Adipocyte (in vitro differentiated cells): ENCODE data around the gene AMDHD1.
A peak's percentile ranks its signal among the peaks of the same experiment; 100 is the strongest.

Experiments used
- DNase-seq: peaks from one replicate; pipeline ENCODE4 v3.0.0-alpha.2; 2015; ENCODE audit warnings: low read depth
- H3K27me3 ChIP-seq: replicated peaks from 2 replicates; pipeline ENCODE4 v1.7.0; 2013; ENCODE audit warnings: mild to moderate bottlenecking, low read length, moderate library complexity; ENCODE audit not compliant: control insufficient read depth, insufficient read depth
- H3K36me3 ChIP-seq: 2 replicates; pipeline ENCODE4 v1.7.0; 2013; ENCODE audit warnings: low read length, mild to moderate bottlenecking, moderate library complexity; ENCODE audit not compliant: control insufficient read depth, insufficient read depth, severe bottlenecking
- H3K4me1 ChIP-seq: 2 replicates; pipeline ENCODE4 v1.7.0; 2013; ENCODE audit warnings: mild to moderate bottlenecking, low read length, moderate library complexity; ENCODE audit not compliant: control insufficient read depth, insufficient read depth
- H3K4me3 ChIP-seq: 2 replicates; pipeline ENCODE4 v1.7.0; 2013; ENCODE audit warnings: mild to moderate bottlenecking, low read length, moderate library complexity
- H3K9ac ChIP-seq: 2 replicates; pipeline ENCODE4 v1.7.0; 2013; ENCODE audit warnings: mild to moderate bottlenecking, low read length, moderate library complexity
- H3K9me3 ChIP-seq: 2 replicates; pipeline ENCODE4 v1.7.0; 2013; ENCODE audit warnings: mild to moderate bottlenecking, low read length, moderate library complexity; ENCODE audit not compliant: control insufficient read depth

AMDHD1 gene, protein sequence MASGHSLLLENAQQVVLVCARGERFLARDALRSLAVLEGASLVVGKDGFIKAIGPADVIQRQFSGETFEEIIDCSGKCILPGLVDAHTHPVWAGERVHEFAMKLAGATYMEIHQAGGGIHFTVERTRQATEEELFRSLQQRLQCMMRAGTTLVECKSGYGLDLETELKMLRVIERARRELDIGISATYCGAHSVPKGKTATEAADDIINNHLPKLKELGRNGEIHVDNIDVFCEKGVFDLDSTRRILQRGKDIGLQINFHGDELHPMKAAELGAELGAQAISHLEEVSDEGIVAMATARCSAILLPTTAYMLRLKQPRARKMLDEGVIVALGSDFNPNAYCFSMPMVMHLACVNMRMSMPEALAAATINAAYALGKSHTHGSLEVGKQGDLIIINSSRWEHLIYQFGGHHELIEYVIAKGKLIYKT

DNA sequence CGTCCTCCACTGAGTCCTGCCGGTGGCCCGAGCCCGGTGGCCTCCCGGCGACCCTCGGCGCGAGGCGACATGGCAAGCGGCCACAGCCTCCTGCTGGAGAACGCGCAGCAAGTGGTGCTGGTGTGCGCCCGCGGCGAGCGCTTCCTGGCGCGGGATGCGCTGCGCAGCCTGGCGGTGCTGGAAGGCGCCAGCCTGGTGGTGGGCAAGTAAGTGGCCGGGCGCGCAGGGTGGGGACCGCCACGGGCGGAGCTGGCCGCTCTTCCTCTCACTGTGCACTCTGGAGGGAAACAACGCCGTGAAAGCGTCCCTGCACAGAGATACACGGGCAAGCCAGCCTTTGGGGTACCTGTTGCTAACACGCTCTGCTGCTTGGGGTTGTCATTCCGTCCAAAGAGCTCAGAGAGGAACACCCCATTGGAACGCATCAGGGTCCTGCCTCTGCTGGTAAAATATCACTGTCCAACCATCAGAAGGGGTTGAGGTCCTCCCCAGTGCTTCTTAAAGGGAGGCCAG is at the start of gene AMDHD1:
Gene AMDHD1, plus strand, starts transcription at position 2 of the 513 bp plus-strand sequence. Its CDS starts 68 bp downstream, at position 70.
- Histone ChIP-seq H3K9ac (peak within 1 kb of the TSS; percentile 68), H3K9me3 (no peaks in the 10 kb centered on the region), H3K4me3 (peak within 1 kb of the TSS; percentile 88), H3K27me3 (peaks cover 3% of the 10 kb centered on the region), H3K36me3 (no peaks in the 10 kb centered on the region), H3K4me1 (peaks cover 3% of the 10 kb centered on the region)
- DNase-seq: peak; percentile 77

DNA sequence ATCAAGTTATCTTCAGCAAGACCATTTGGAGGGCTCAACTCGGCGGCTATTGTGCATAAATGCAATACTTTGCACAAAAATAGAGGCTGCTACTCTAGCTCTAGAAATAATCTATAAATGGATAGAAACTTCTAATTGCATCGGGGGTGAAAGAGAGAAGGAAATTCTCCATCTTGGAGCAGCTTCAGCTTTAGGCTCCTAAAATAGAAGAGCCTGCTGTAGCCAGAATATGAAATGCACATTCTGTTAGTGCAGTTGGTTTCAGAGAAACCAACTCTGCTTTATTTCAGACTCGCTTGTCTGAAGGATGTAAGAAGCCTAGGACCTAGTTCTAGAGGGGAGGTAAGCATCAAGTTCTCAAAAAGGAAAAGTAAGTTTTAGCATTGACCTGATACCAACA is 46.3 kb upstream of the AMDHD1 start:
- H3K27me3 ChIP-seq: peaks cover 3% of the 10 kb centered on the region
- H3K4me1 ChIP-seq: no peaks in the 10 kb centered on the region
- no peaks in the 10 kb centered on the region for H3K9me3 ChIP-seq
- no peak overlapping the region for H3K4me3 ChIP-seq
- H3K9ac ChIP-seq: no peak overlapping the region
- no peaks in the 10 kb centered on the region for H3K36me3 ChIP-seq
- DNase-seq: no peak

DNA sequence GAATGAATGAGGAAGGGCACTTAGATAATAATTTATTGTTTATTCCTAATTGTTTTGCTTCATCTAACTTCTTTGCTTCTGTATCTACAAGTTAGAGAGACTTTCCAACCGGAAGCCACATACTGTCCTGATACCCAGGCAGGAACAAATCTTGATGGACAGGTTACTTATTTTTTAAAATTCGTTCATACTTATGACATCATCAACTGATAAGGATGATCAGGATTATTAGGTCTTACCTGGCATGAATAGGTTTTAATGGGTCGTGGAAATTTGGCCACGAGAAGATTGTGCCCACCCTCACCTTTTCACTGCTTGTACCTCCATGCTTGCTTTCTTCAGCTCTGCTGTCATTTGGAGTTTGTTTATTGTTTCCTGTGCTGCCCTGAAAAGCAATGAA is 45.0 kb upstream of the AMDHD1 start:
- Histone ChIP-seq H3K9ac (no peak overlapping the region), H3K36me3 (no peaks in the 10 kb centered on the region), H3K4me1 (no peaks in the 10 kb centered on the region), H3K27me3 (peaks cover 3% of the 10 kb centered on the region), H3K9me3 (peaks cover 4% of the 10 kb centered on the region), H3K4me3 (no peak overlapping the region)
- no peak for DNase-seq

DNA sequence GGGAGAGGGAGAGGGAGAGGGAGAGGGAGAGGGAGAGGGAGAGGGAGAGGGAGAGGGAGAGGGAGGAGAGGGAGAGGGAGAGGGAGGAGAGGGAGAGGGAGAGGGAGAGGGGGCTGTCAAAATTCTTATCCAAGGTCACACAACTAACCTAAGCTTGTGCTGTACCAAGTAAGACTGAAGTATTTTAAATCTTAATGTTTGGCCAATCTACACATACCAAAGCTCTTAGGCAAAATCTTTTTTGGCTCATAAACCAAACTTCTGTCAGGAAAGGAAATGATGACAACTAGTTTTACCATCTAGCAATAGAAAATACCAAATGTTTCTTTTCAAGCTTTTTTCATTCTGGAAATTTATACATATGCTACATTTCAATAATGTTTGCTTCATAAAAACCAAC is 34.6 kb upstream of the AMDHD1 start:
- peaks cover 4% of the 10 kb centered on the region for H3K4me1 ChIP-seq
- H3K4me3 ChIP-seq: no peak overlapping the region
- peaks cover 3% of the 10 kb centered on the region for H3K27me3 ChIP-seq
- H3K36me3 ChIP-seq: no peaks in the 10 kb centered on the region
- H3K9me3 ChIP-seq: peaks cover under 1% of the 10 kb centered on the region
- DNase-seq: peak; percentile 62
- H3K9ac ChIP-seq: no peak overlapping the region

DNA sequence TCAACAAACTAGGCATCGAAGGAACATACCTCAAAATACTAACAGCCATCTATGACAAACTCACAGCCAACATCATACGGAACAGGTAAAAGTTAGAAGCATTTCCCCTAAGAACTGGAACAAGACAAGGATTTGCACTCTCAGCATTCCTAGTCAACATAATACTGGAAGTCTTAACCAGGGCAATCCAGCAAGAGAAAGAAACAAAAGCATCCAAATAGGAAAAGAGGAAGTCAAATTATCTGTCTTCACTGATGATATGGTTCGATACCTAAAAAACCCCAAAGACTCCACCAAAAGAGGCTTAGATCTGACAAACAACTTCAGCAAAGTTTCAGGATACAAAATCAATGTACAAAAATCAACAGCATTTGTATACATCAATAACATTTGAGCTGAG is 33.3 kb upstream of the AMDHD1 start:
- Histone ChIP-seq H3K9me3 (no peaks in the 10 kb centered on the region), H3K27me3 (no peaks in the 10 kb centered on the region), H3K4me3 (no peak overlapping the region), H3K4me1 (peaks cover 4% of the 10 kb centered on the region), H3K36me3 (no peaks in the 10 kb centered on the region), H3K9ac (no peak overlapping the region)
- no peak for DNase-seq

DNA sequence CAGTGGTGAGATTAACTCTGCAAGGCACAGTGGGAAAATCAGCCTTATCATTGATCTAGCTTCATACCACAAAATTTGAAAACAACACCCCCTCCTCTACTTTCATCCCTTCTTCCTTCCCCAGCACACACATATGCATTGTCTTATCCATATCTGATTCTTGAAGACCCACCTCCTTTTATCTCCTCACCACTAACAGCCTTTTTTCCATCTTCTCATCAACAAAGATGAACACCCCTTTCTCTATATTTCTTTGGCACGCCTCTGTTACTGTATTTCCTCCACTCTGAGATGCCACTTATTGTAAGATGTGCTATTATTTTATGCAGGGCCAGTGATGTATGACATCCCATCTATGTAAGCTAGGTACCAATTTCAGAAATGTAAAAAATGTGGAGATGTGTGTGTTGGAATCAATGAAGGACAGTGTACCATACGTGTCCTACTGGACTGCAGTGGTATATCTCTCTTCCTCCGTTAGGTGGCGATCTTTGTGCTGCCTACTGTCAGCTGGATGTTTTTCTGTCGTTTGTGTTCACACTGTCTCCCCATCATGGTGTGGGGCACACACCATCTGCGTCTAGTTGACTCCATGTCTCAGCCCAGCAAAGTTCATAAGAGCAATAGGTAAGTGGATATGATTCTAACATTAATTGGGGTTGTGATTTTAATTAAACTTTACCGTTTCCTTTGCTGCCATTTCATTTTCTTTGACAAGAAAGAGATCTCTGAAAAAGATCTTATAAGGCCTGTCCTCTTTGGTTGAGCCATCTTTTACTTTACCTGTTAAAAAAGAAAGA is 24.7 kb upstream of the AMDHD1 start:
- Histone ChIP-seq H3K27me3 (peaks cover 7% of the 10 kb centered on the region), H3K36me3 (no peaks in the 10 kb centered on the region), H3K4me1 (no peaks in the 10 kb centered on the region), H3K9ac (no peak overlapping the region), H3K4me3 (no peak overlapping the region), H3K9me3 (no peaks in the 10 kb centered on the region)
- peak; percentile 78 for DNase-seq

DNA sequence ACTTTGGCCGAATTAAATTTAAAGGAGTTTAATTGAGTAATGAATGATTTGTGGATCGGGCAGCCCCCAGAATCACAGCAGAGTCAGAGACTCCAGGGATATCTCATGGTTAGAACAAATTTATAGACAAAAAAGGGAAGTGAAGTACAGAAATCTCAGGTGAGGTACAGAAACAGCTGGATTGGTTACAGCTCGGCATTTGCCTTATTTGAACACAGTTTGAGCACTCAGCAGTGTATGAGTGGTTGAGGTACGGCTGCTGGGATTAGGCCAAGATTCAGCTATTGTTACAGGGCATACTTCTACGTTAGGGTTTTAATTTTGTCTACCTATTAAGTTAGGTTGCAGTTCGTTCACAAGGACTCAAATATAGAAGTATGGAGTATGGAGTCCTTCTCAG is 24.0 kb upstream of the AMDHD1 start:
- H3K36me3 ChIP-seq: no peaks in the 10 kb centered on the region
- no peak overlapping the region for H3K9ac ChIP-seq
- no peak overlapping the region for H3K4me3 ChIP-seq
- H3K9me3 ChIP-seq: no peaks in the 10 kb centered on the region
- H3K4me1 ChIP-seq: no peaks in the 10 kb centered on the region
- no peak for DNase-seq
- peaks cover 7% of the 10 kb centered on the region for H3K27me3 ChIP-seq

DNA sequence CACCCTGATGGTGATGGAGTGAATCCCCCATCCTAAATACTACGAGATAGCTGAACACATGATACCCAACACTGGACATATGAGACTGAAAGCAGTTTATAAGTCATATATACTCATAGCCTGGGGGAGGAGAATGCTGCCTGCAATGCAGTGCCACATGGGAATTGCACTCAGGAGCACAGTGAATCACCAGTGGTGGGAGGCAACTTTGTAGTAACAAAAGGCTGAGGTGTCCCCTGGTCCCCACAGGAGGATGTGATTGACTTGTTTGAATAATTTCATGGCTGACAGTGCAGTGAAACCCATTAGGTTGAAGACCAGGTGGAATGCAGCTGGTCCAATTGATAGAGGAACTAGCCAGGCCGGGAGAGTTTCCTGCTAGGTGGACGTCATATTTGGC is 20.9 kb upstream of the AMDHD1 start:
- Histone ChIP-seq H3K27me3 (no peaks in the 10 kb centered on the region), H3K9ac (no peak overlapping the region), H3K4me3 (no peak overlapping the region), H3K9me3 (no peaks in the 10 kb centered on the region), H3K36me3 (no peaks in the 10 kb centered on the region), H3K4me1 (no peaks in the 10 kb centered on the region)
- DNase-seq: peak; percentile 9

DNA sequence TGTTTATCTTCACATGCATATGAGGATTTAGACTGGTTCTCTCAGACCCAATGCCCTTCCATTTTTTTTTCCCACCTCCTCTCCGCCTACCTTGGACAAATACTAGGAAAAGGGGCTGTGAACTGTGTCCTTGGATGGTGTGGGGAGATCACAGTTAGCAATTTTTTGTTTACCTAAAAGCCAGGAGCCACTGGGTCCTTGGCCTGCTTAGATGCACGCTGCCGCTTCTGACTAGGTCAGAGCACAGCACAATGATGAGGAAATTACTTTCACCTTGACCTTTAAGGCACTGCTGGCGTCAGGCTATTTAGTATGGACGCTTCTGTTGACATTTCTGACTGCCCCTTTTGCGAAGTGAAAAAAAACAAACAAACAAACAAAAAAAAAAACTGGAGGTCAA is 2.6 kb upstream of the AMDHD1 start:
- H3K4me1 ChIP-seq: peaks cover 3% of the 10 kb centered on the region
- H3K4me3 ChIP-seq: no peak overlapping the region
- DNase-seq: no peak
- no peaks in the 10 kb centered on the region for H3K36me3 ChIP-seq
- H3K27me3 ChIP-seq: peaks cover 4% of the 10 kb centered on the region
- no peak overlapping the region for H3K9ac ChIP-seq
- H3K9me3 ChIP-seq: no peaks in the 10 kb centered on the region

DNA sequence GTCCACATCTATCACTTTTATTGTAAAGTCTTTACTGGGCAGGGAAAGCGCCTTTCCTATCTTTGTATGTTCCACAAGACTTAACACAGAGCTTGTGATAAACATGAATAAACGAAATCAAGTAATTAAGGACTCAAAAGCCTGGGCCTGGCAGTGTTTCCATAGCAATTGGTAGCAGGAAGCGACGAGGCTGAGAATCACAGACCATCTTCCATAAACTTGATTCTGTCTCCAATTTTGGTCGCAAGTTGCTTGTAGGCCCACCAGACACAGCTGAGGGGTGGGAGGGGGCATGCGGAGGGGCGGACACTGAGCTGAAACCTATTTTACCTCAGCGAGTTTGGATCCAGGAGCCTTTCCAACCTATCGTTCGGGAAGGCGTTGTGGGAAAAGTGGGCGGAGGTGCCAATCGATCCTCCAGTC is 1.0 kb upstream of the AMDHD1 start:
- Histone ChIP-seq H3K4me1 (peaks cover 3% of the 10 kb centered on the region), H3K9ac (peak overlapping the region; percentile 68)
- peak; percentile 23 for DNase-seq

More for the DNA sequence above, 1.0 kb upstream of the AMDHD1 start:
- Histone ChIP-seq H3K27me3 (peaks cover 4% of the 10 kb centered on the region), H3K36me3 (no peaks in the 10 kb centered on the region), H3K4me3 (peak overlapping the region; percentile 88), H3K9me3 (no peaks in the 10 kb centered on the region)
